PC-9 (cell line): ENCODE measurements around the gene ARID5A. TPM values are rescaled to one million over a fixed set of nuclear protein-coding genes. Genes with fewer than 3 reads are reported as not detected.

ENCODE experiments used
- BruUV-seq: library from RNA; stranded (reverse); fragments of 400-500 nt; replicated peaks from 2 replicates; lab custom pipeline; 2021; lab: Mats Ljungman, UMichigan
- CTCF ChIA-PET: fragments of 300-600 bp; sonication (Branson Sonifier 250); formaldehyde crosslinking; loops from one replicate; lab custom pipeline; 2022; ENCODE audit warnings: antibody characterized with exemption; lab: Charles Lee
- POLR2A ChIA-PET: fragments of 300-600 bp; sonication (Branson Sonifier 250); formaldehyde crosslinking; loops from one replicate; lab custom pipeline; 2022; ENCODE audit warnings: antibody characterized with exemption; ENCODE audit not compliant: unreplicated experiment; lab: Charles Lee
- DNase-seq, 2 experiments: peaks; one replicate each; pipeline versions ENCODE4 v3.0.0 to v3.0.0-alpha.2; 2015 to 2022; ENCODE audit warnings: mixed read lengths in 1 of 2
- H2AFZ ChIP-seq: fragments of 200-600 bp; sonication (generic); 2 replicates; pipeline ENCODE4 v1.8.1; 2017; ENCODE audit warnings: antibody characterized with exemption
- H3F3A ChIP-seq: fragments of 200-600 bp; sonication (generic); 2 replicates; pipeline ENCODE4 v1.8.1; 2017; ENCODE audit warnings: antibody characterized with exemption, mild to moderate bottlenecking, low read depth; ENCODE audit not compliant: insufficient read depth
- H3K27ac ChIP-seq: fragments of 200-600 bp; sonication (generic); 2 replicates; pipeline ENCODE4 v1.6.1; 2016; ENCODE audit warnings: mixed run types
- H3K27me3 ChIP-seq: fragments of 200-600 bp; sonication (generic); 2 replicates; pipeline ENCODE4 v1.6.1; 2016; ENCODE audit warnings: low read depth, mixed run types; ENCODE audit not compliant: insufficient read depth
- H3K36me3 ChIP-seq: fragments of 200-600 bp; sonication (generic); 2 replicates; pipeline ENCODE4 v1.6.1; 2016; ENCODE audit warnings: low read depth, mixed run types
- H3K4me1 ChIP-seq: fragments of 200-600 bp; sonication (generic); replicated peaks from 2 replicates; pipeline ENCODE4 v1.6.1; 2016; ENCODE audit warnings: mixed run types; ENCODE audit not compliant: insufficient read depth
- H3K4me2 ChIP-seq: fragments of 200-600 bp; sonication (generic); 2 replicates; pipeline ENCODE4 v1.6.1; 2017; ENCODE audit warnings: mixed run types
- H3K4me3 ChIP-seq: fragments of 200-600 bp; sonication (generic); 2 replicates; pipeline ENCODE4 v1.6.1; 2016; ENCODE audit warnings: mixed run types
- H3K79me2 ChIP-seq: fragments of 200-600 bp; sonication (generic); 2 replicates; pipeline ENCODE4 v1.6.1; 2017; ENCODE audit warnings: low read depth, mixed run types
- H3K9me2 ChIP-seq: fragments of 200-600 bp; sonication (generic); 2 replicates; pipeline ENCODE4 v1.8.1; 2017; ENCODE audit warnings: mild to moderate bottlenecking; ENCODE audit not compliant: insufficient read depth
- H3K9me3 ChIP-seq: fragments of 200-600 bp; sonication (generic); 2 replicates; pipeline ENCODE4 v1.8.1; 2016; ENCODE audit warnings: low read depth; ENCODE audit not compliant: insufficient read depth
- H4K20me1 ChIP-seq: fragments of 200-600 bp; sonication (generic); 2 replicates; pipeline ENCODE4 v1.8.1; 2017; ENCODE audit not compliant: insufficient read depth
- CTCF ChIP-seq: fragments of 200-600 bp; sonication (generic); conservative IDR thresholded peaks from 2 replicates; pipeline ENCODE4 v1.6.1; 2017; ENCODE audit warnings: mixed run types, antibody characterized with exemption, mild to moderate bottlenecking, moderate library complexity
- EZH2 ChIP-seq: fragments of 200-600 bp; sonication (generic); IDR thresholded peaks from 2 replicates; pipeline ENCODE4 v1.8.0; 2017; ENCODE audit warnings: antibody characterized with exemption, low read depth
- intact Hi-C: fragments of 100-400 bp; cut with micrococcal nuclease; formaldehyde crosslinking; loops from one replicate; pipeline ENCODE4 v1.10.0; 2022; ENCODE audit not compliant: unreplicated experiment
- total RNA-seq: library from RNA; stranded (reverse); gene quantifications from 2 replicates; pipeline ENCODE4 v1.2.3, GENCODE V29; 2021

Gene ARID5A
- total RNA-seq, 1 experiment from 2014 or later: 6.0 TPM

DNA sequence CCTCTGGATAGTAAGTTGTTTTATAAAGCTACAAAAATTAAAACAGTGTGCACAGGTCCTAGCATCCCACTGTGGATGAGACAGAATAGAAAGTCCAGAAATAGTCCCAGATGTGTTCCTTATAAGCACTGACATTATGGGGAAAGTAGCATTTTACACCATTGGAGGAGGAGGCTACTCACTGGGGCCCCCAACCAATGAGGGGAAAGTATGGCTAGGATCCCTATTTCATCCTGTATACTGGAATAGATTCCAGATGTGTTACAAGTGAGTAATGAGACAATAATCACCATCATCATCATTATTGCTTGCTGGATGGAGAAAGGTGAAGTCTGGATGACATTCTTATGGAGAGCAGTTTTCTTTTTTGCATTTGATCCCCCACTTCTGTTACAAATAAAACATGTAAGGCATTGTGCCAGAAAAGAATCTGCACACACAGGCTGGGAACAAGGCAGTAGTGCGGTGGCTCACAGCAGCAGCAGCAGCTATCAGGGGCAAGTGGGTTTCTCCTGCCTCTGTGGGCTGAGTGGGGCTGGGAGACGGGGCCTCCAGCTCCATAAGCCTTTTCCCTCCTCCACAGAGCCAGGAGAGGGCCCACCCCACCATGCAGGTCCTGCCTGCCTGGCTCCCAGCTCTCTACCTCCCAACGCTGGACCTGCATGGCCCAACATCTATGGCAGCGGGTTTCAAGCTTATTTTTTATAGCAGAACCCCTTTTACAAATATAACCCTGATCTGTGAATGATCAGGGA lies 5.0 kb downstream of the ARID5A start:
- Histone ChIP-seq H3K9me3 (no peaks in the 10 kb centered on the region), H3K36me3 (no peaks in the 10 kb centered on the region), H3K4me3 (no peak overlapping the region), H3K4me1 (peaks cover 18% of the 10 kb centered on the region), H3K9me2 (no peaks in the 10 kb centered on the region), H3K79me2 (no peaks in the 10 kb centered on the region; the same call in 1 of the 2 replicates), H3K4me2 (no peak overlapping the region), H4K20me1 (peaks cover 4% of the 10 kb centered on the region; the same call in 1 of the 2 replicates), H3F3A (peaks cover 12% of the 10 kb centered on the region; the same call in 1 of the 2 replicates), H2AFZ (no peak overlapping the region), H3K27me3 (no peaks in the 10 kb centered on the region), H3K27ac (no peak overlapping the region)
- ChIA-PET CTCF (interaction anchor here (0.5 to 2.4 kb wide), 2 partner anchors 12 to 327 kb away, joined by 3 to 7 read pairs; no protein-coding TSS in a partner anchor), POLR2A (interaction anchor here (0.6 kb wide), 2 partner anchors 10 to 427 kb away, joined by 5 to 7 read pairs; no protein-coding TSS in a partner anchor)
- no peak for TF ChIP-seq EZH2
- TF ChIP-seq CTCF: no peak
- peak in 1 of 2 experiments; percentile 11 for DNase-seq
- intact Hi-C loops: no loop called here
- no TSS peak for BruUV-seq

- peaks cover 18% of the 10 kb centered on the region for H3K4me1 ChIP-seq
- no peak overlapping the region for H3K4me2 ChIP-seq
- BruUV-seq: no TSS peak
- H4K20me1 ChIP-seq: peaks cover 4% of the 10 kb centered on the region; the same call in 1 of the 2 replicates
- TF ChIP-seq CTCF: no peak
- TF ChIP-seq EZH2: no peak
- H3K36me3 ChIP-seq: no peaks in the 10 kb centered on the region
- intact Hi-C loops: no loop called here
- no peaks in the 10 kb centered on the region for H3K27me3 ChIP-seq
- H3K4me3 ChIP-seq: no peak overlapping the region
- DNase-seq: peak in 1 of 2 experiments; percentile 12
- no peaks in the 10 kb centered on the region; the same call in 1 of the 2 replicates for H3K79me2 ChIP-seq
- ChIA-PET POLR2A (no interaction called here), CTCF (interaction anchor here (0.5 kb wide), 1 partner anchor 326 kb away, joined by 3 read pairs; no protein-coding TSS in a partner anchor)
- H2AFZ ChIP-seq: no peak overlapping the region
- H3K27ac ChIP-seq: no peak overlapping the region
- no peaks in the 10 kb centered on the region for H3K9me2 ChIP-seq
- H3F3A ChIP-seq: peaks cover 12% of the 10 kb centered on the region; the same call in 1 of the 2 replicates
- no peaks in the 10 kb centered on the region for H3K9me3 ChIP-seq
Measured at GRCh38 chr2:96542357-96542977, 5.9 kb downstream of the ARID5A start.

DNA sequence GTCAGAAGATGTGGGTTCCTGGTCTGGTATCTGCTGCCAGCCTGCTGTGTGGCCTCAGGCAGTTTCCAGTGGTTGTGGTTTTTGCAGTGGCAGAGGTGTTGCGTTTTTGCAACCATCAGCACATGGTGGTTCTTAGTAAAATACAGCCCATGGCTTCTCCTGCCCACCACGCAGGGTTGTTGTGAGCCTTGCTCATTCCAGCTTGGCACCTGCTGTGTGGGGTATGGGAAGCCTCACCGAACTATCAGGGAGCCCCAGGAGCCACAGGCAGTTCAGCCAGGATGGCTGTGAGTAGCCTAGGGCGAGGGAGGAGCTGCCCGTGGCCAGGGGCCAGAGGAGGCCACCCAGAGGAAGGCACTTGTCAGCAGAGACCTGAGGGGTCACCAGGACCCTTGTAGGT lies 9.8 kb downstream of the ARID5A start:
- no peak overlapping the region for H3K4me2 ChIP-seq
- H3K27ac ChIP-seq: no peak overlapping the region
- no peak overlapping the region for H3K4me3 ChIP-seq
- H3K9me3 ChIP-seq: no peaks in the 10 kb centered on the region
- no peaks in the 10 kb centered on the region for H3K4me1 ChIP-seq
- POLR2A ChIA-PET: interaction anchor here (0.6 kb wide), 1 partner anchor 126 kb away, joined by 3 read pairs; no protein-coding TSS in a partner anchor
- no peaks in the 10 kb centered on the region for H3K79me2 ChIP-seq
- no TSS peak for BruUV-seq
- H4K20me1 ChIP-seq: no peaks in the 10 kb centered on the region
- DNase-seq: no peak
- no peaks in the 10 kb centered on the region for H3K27me3 ChIP-seq
- CTCF ChIA-PET: interaction anchor here (0.6 kb wide), 1 partner anchor 92 kb away, joined by 3 read pairs; no protein-coding TSS in a partner anchor
- H3K36me3 ChIP-seq: no peaks in the 10 kb centered on the region
- no peak for TF ChIP-seq CTCF
- no peak for TF ChIP-seq EZH2
- intact Hi-C loops: no loop called here
- no peaks in the 10 kb centered on the region for H3K9me2 ChIP-seq
- H3F3A ChIP-seq: no peaks in the 10 kb centered on the region
- H2AFZ ChIP-seq: no peak overlapping the region
